ENCODE measurements around the gene TRAF3IP1.

- TF ChIP-seq, protein P1, sequence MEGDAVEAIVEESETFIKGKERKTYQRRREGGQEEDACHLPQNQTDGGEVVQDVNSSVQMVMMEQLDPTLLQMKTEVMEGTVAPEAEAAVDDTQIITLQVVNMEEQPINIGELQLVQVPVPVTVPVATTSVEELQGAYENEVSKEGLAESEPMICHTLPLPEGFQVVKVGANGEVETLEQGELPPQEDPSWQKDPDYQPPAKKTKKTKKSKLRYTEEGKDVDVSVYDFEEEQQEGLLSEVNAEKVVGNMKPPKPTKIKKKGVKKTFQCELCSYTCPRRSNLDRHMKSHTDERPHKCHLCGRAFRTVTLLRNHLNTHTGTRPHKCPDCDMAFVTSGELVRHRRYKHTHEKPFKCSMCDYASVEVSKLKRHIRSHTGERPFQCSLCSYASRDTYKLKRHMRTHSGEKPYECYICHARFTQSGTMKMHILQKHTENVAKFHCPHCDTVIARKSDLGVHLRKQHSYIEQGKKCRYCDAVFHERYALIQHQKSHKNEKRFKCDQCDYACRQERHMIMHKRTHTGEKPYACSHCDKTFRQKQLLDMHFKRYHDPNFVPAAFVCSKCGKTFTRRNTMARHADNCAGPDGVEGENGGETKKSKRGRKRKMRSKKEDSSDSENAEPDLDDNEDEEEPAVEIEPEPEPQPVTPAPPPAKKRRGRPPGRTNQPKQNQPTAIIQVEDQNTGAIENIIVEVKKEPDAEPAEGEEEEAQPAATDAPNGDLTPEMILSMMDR (IDR thresholded peaks at IDR 0.05) = no peak
- no peak for TF ChIP-seq EP300 (IDR thresholded peaks at IDR 0.05; ENCODE audit: low read depth)
- no peak for TF ChIP-seq POLR2AphosphoS5 (IDR thresholded peaks at IDR 0.05)
- TF ChIP-seq POLR2A (IDR thresholded peaks at IDR 0.05) = no peak
Observed at GRCh38 chr2:238325694-238326093, 5.4 kb downstream of the TRAF3IP1 start.
